A673 (cell line): ENCODE results near the gene HELZ. TPM values are rescaled to one million over a fixed set of nuclear protein-coding genes. Genes with fewer than 3 reads are reported as not detected.

Experiments
- BruUV-seq: library from RNA; stranded (reverse); fragments of 400-500 nt; replicated peaks from 2 replicates; lab custom pipeline; 2021; lab: Mats Ljungman, UMichigan
- CTCF ChIA-PET: fragments of 300-600 bp; sonication (Branson Sonifier 250); formaldehyde crosslinking; loops from one replicate; lab custom pipeline; 2022; ENCODE audit warnings: antibody characterized with exemption; lab: Charles Lee
- POLR2A ChIA-PET: fragments of 300-600 bp; sonication (Branson Sonifier 250); formaldehyde crosslinking; loops from one replicate; lab custom pipeline; 2022; ENCODE audit warnings: antibody characterized with exemption; ENCODE audit not compliant: low non-redundant PET; lab: Charles Lee
- DNase-seq: peaks from one replicate; pipeline ENCODE4 v3.0.0-alpha.2; 2015; ENCODE audit warnings: low spot score
- H3K27ac ChIP-seq: fragments of 200-600 bp; sonication (generic); 2 replicates; pipeline ENCODE4 v1.5.1; 2016; ENCODE audit warnings: mixed run types, low read depth, mild to moderate bottlenecking, mixed read lengths, antibody characterized with exemption, low read length; ENCODE audit not compliant: poor library complexity, severe bottlenecking
- H3K27me3 ChIP-seq: fragments of 200-600 bp; sonication (generic); replicated peaks from 2 replicates; pipeline ENCODE4 v1.6.1; 2017; ENCODE audit warnings: mixed run types, low read depth, mild to moderate bottlenecking, mixed read lengths, antibody characterized with exemption, low read length; ENCODE audit not compliant: insufficient read depth, poor library complexity
- H3K36me3 ChIP-seq: fragments of 200-600 bp; sonication (generic); 2 replicates; pipeline ENCODE4 v1.6.1; 2016; ENCODE audit warnings: mixed run types, mild to moderate bottlenecking, mixed read lengths, antibody characterized with exemption, low read length; ENCODE audit not compliant: insufficient read depth, poor library complexity, severe bottlenecking
- H3K4me1 ChIP-seq: fragments of 200-600 bp; sonication (generic); 2 replicates; pipeline ENCODE4 v1.6.1; 2017; ENCODE audit warnings: mixed run types, mild to moderate bottlenecking, mixed read lengths, antibody characterized with exemption, low read length; ENCODE audit not compliant: insufficient read depth, poor library complexity, severe bottlenecking
- H3K4me3 ChIP-seq: fragments of 200-600 bp; sonication (generic); 2 replicates; pipeline ENCODE4 v1.5.1; 2016; ENCODE audit warnings: low read depth, mixed run types, mild to moderate bottlenecking, mixed read lengths, low read length; ENCODE audit not compliant: poor library complexity, severe bottlenecking
- H3K9me3 ChIP-seq: fragments of 200-600 bp; sonication (generic); 2 replicates; pipeline ENCODE4 v1.6.1; 2016; ENCODE audit warnings: mixed run types, low read depth, mild to moderate bottlenecking, mixed read lengths, antibody characterized with exemption, low read length; ENCODE audit not compliant: poor library complexity, severe bottlenecking
- EZH2 ChIP-seq: fragments of 200-600 bp; sonication (generic); IDR thresholded peaks from 2 replicates; pipeline ENCODE4 v1.6.1; 2017; ENCODE audit warnings: borderline replicate concordance, low read depth, mild to moderate bottlenecking, mixed read lengths, antibody characterized with exemption, low read length; ENCODE audit not compliant: poor library complexity, severe bottlenecking
- intact Hi-C: fragments of 100-400 bp; cut with micrococcal nuclease; formaldehyde crosslinking; loops from one replicate; pipeline ENCODE4 v1.10.0; 2022; ENCODE audit not compliant: unreplicated experiment
- total RNA-seq: library from RNA; stranded (reverse); gene quantifications from 2 replicates; pipeline ENCODE4 v1.2.3, GENCODE V29; 2021
- TF ChIP-seq, protein P1 (sequence below): fragments of 300-800, 200-600 bp; sonication (generic); conservative IDR thresholded peaks from 2 replicates; pipeline ENCODE4 v1.5.1; 2017; ENCODE audit warnings: low read depth, mild to moderate bottlenecking, antibody characterized with exemption, low read length, moderate library complexity, mixed read lengths

Gene HELZ
- total RNA-seq, 1 experiment from 2014 or later: 57.3 TPM

DNA sequence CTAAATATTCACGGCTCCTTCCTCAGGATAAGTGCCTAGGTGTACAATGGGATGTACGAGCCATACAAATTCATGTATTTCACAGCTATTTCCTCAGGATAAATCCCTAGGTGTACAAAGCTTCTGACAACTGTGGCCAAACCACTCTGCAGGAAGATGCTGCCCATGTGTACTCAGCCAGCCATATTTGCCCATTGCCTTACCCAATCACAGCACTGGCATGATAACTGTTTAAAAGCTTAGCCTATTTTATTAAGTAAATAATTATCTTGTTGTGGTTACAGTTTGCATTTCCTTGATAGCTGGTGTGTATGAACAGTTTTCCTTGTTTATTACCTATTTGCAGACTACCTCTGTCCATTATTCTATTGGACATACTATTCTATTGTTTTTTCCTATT lies 165.5 kb downstream of the HELZ start:
- ChIA-PET CTCF (no interaction called here), POLR2A (no interaction called here)
- no peaks in the 10 kb centered on the region for H3K27me3 ChIP-seq
- H3K27ac ChIP-seq: no peak overlapping the region
- peaks cover 7% of the 10 kb centered on the region for H3K36me3 ChIP-seq
- no TSS peak for BruUV-seq
- TF ChIP-seq EZH2: no peak
- intact Hi-C loops: no loop called here
- H3K4me3 ChIP-seq: no peak overlapping the region
- no peaks in the 10 kb centered on the region for H3K4me1 ChIP-seq
- no peaks in the 10 kb centered on the region for H3K9me3 ChIP-seq
- no peak for DNase-seq

DNA sequence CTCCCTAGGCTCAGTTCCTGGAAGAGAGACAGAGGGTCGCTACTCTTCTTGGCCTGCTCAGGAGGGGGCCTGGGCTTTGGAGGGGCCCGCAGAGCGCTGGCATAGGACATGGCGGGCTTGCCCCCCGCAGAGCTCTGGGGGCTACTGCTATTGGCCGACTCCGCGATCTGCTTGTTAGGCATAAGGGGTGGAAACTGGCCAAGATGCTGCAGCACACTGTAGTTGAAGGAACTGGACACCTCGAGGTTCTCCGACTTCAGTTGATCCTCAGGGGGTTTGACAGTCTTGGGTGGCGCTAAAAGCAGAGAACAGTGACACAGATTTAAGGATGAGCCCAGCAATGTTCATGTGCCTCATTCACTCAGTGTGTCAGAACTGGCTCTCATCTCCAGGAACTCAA lies 166.7 kb downstream of the HELZ start:
- no TSS peak for BruUV-seq
- POLR2A ChIA-PET: no interaction called here
- no peak for DNase-seq
- peaks cover 7% of the 10 kb centered on the region for H3K36me3 ChIP-seq
- intact Hi-C loops: no loop called here
- no peaks in the 10 kb centered on the region for H3K27me3 ChIP-seq
- no peaks in the 10 kb centered on the region for H3K4me1 ChIP-seq
- no peak for TF ChIP-seq EZH2
- TF ChIP-seq, protein P1, sequence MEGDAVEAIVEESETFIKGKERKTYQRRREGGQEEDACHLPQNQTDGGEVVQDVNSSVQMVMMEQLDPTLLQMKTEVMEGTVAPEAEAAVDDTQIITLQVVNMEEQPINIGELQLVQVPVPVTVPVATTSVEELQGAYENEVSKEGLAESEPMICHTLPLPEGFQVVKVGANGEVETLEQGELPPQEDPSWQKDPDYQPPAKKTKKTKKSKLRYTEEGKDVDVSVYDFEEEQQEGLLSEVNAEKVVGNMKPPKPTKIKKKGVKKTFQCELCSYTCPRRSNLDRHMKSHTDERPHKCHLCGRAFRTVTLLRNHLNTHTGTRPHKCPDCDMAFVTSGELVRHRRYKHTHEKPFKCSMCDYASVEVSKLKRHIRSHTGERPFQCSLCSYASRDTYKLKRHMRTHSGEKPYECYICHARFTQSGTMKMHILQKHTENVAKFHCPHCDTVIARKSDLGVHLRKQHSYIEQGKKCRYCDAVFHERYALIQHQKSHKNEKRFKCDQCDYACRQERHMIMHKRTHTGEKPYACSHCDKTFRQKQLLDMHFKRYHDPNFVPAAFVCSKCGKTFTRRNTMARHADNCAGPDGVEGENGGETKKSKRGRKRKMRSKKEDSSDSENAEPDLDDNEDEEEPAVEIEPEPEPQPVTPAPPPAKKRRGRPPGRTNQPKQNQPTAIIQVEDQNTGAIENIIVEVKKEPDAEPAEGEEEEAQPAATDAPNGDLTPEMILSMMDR: no peak
- CTCF ChIA-PET: interaction anchor here (0.6 kb wide), 1 partner anchor 19 kb away, joined by 5 read pairs; no protein-coding TSS in a partner anchor
- H3K27ac ChIP-seq: no peak overlapping the region
- H3K4me3 ChIP-seq: no peak overlapping the region
- no peaks in the 10 kb centered on the region for H3K9me3 ChIP-seq

DNA sequence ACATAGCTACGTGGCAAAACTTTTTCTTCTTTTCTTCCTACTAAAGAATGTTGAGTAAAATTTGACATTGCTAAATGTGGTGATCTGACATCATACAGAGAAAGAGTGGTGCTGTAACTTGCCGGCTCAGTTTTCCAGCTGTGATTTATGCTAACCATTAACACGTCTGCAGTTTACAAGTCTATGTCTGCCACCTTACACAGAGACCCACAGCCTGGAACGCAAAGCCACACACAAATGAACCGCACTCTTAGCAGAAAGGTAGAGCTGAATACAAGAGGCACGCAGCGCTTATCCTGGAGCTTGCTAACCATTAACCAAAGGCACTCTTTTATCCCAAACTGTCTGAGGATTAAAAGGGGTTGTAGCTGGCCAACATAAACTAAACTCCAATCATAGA lies 168.7 kb downstream of the HELZ start:
- Histone ChIP-seq H3K4me1 (no peaks in the 10 kb centered on the region), H3K27me3 (no peaks in the 10 kb centered on the region), H3K9me3 (no peaks in the 10 kb centered on the region), H3K4me3 (no peak overlapping the region), H3K36me3 (peaks cover 7% of the 10 kb centered on the region), H3K27ac (no peak overlapping the region)
- no TSS peak for BruUV-seq
- TF ChIP-seq, protein P1: no peak
- TF ChIP-seq EZH2: no peak
- CTCF ChIA-PET: no interaction called here
- POLR2A ChIA-PET: interaction anchor here (0.6 kb wide), 1 partner anchor 156 kb away, joined by 4 read pairs; no protein-coding TSS in a partner anchor
- intact Hi-C loops: no loop called here
- DNase-seq: no peak

DNA sequence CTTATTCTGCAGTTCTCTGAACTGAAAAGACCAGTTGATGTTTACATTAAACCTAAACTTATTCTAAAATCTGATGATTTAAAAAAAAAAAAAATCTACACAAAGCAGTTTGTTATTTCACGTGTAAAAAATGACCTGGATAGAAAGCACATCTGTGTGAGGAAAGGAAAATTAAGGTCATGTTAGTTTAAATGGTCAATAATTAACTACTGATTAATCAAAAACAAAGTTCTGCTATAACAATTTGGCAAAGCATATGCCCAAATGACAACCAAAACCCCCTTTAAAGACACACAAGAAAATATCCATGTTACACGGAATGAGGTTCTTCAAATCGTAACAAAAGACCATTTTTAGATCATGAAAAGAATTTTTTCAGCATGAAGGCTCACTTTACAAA lies 170.2 kb downstream of the HELZ start:
- TF ChIP-seq, protein P1: no peak
- no peak for TF ChIP-seq EZH2
- DNase-seq: no peak
- intact Hi-C loops: no loop called here
- Histone ChIP-seq H3K4me3 (no peak overlapping the region), H3K4me1 (no peaks in the 10 kb centered on the region), H3K36me3 (peaks cover 7% of the 10 kb centered on the region), H3K9me3 (no peaks in the 10 kb centered on the region), H3K27me3 (no peaks in the 10 kb centered on the region), H3K27ac (no peak overlapping the region)
- ChIA-PET CTCF (no interaction called here), POLR2A (no interaction called here)
- BruUV-seq: no TSS peak
